ENCODE results near the gene GABRD. TPM values are rescaled to one million over a fixed set of nuclear protein-coding genes. Genes with fewer than 3 reads are reported as not detected.

Gene GABRD
- total RNA-seq, 1 experiment from 2014 or later, result not detected

GRCh38 chr1:1989102-1989542 lies 30.0 kb upstream of the GABRD start:
- no peak overlapping the region for H2AFZ ChIP-seq
- ChIA-PET POLR2A (ENCODE audit: unreplicated experiment) (no interaction called here), CTCF (interaction anchor here (0.7 kb wide), 1 partner anchor 60 kb away, joined by 18 read pairs; no protein-coding TSS in a partner anchor)
- peak in 1 of 2 experiments; percentile 17 for DNase-seq
- intact Hi-C loops (cut with micrococcal nuclease; ENCODE audit: unreplicated experiment), result no loop called here
- no peaks in the 10 kb centered on the region for H4K20me1 ChIP-seq (ENCODE audit: insufficient read depth)
- BruUV-seq (replicated peaks), result no TSS peak
- H3K27me3 ChIP-seq (ENCODE audit: insufficient read depth, low read depth), result peaks cover 36% of the 10 kb centered on the region
- no peak for TF ChIP-seq EZH2 (IDR thresholded peaks at IDR 0.05; ENCODE audit: low read depth)
- TF ChIP-seq, protein P1, sequence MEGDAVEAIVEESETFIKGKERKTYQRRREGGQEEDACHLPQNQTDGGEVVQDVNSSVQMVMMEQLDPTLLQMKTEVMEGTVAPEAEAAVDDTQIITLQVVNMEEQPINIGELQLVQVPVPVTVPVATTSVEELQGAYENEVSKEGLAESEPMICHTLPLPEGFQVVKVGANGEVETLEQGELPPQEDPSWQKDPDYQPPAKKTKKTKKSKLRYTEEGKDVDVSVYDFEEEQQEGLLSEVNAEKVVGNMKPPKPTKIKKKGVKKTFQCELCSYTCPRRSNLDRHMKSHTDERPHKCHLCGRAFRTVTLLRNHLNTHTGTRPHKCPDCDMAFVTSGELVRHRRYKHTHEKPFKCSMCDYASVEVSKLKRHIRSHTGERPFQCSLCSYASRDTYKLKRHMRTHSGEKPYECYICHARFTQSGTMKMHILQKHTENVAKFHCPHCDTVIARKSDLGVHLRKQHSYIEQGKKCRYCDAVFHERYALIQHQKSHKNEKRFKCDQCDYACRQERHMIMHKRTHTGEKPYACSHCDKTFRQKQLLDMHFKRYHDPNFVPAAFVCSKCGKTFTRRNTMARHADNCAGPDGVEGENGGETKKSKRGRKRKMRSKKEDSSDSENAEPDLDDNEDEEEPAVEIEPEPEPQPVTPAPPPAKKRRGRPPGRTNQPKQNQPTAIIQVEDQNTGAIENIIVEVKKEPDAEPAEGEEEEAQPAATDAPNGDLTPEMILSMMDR (conservative IDR thresholded peaks at IDR 0.05), result no peak
- no peaks in the 10 kb centered on the region for H3K36me3 ChIP-seq (ENCODE audit: low read depth)
- H3K9me3 ChIP-seq (ENCODE audit: insufficient read depth, low read depth), result no peaks in the 10 kb centered on the region
- no peaks in the 10 kb centered on the region for H3K4me1 ChIP-seq (replicated peaks; ENCODE audit: insufficient read depth)
- no peak overlapping the region for H3K4me2 ChIP-seq
- H3F3A ChIP-seq (ENCODE audit: insufficient read depth, low read depth), result no peaks in the 10 kb centered on the region
- no peaks in the 10 kb centered on the region for H3K79me2 ChIP-seq (ENCODE audit: low read depth)
- no peaks in the 10 kb centered on the region for H3K9me2 ChIP-seq (ENCODE audit: insufficient read depth)
- H3K27ac ChIP-seq, result no peak overlapping the region
- H3K4me3 ChIP-seq, result no peak overlapping the region

DNA sequence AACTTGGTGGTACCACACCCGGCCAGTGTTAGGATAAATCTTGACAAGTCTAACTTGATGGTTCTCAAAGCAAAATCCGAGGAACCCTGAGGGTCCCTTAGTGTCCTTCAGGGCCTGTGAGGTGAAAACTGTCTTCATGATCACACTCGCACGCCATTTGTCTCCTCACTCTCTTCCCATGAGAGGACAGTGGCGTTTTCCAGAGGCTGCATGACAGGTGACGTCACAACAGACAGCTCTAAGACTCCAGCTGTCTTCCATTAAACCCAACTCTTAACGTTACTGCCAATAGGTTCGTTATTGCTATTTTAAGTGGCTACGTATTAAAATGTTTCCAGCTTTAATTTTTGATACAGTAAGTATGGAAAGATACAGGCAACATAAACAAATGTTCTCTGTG lies 29.4 kb upstream of the GABRD start:
- intact Hi-C loops (cut with micrococcal nuclease; ENCODE audit: unreplicated experiment), result no loop called here
- Histone ChIP-seq H3K4me3 (no peak overlapping the region), H3K79me2 (ENCODE audit: low read depth) (no peaks in the 10 kb centered on the region), H3K36me3 (ENCODE audit: low read depth) (no peaks in the 10 kb centered on the region), H3K4me1 (replicated peaks; ENCODE audit: insufficient read depth) (no peaks in the 10 kb centered on the region), H3K27ac (no peak overlapping the region), H3K4me2 (no peak overlapping the region), H3K9me3 (ENCODE audit: insufficient read depth, low read depth) (no peaks in the 10 kb centered on the region), H2AFZ (no peak overlapping the region), H3F3A (ENCODE audit: insufficient read depth, low read depth) (no peaks in the 10 kb centered on the region), H4K20me1 (ENCODE audit: insufficient read depth) (no peaks in the 10 kb centered on the region), H3K27me3 (ENCODE audit: insufficient read depth, low read depth) (peaks cover 42% of the 10 kb centered on the region), H3K9me2 (ENCODE audit: insufficient read depth) (no peaks in the 10 kb centered on the region)
- BruUV-seq (replicated peaks), result no TSS peak
- POLR2A ChIA-PET (ENCODE audit: unreplicated experiment), result no interaction called here
- no peak for DNase-seq
- no peak for TF ChIP-seq EZH2 (IDR thresholded peaks at IDR 0.05; ENCODE audit: low read depth)
- TF ChIP-seq, protein P1 (conservative IDR thresholded peaks at IDR 0.05), result no peak
- CTCF ChIA-PET, result interaction anchor here (0.7 kb wide), 1 partner anchor 59 kb away, joined by 18 read pairs; no protein-coding TSS in a partner anchor

- no TSS peak for BruUV-seq (replicated peaks)
- TF ChIP-seq EZH2 (IDR thresholded peaks at IDR 0.05; ENCODE audit: low read depth), result no peak
- TF ChIP-seq, protein P1 (conservative IDR thresholded peaks at IDR 0.05), result no peak
- Histone ChIP-seq H3F3A (ENCODE audit: insufficient read depth, low read depth) (no peaks in the 10 kb centered on the region), H4K20me1 (ENCODE audit: insufficient read depth) (no peaks in the 10 kb centered on the region), H3K27ac (no peak overlapping the region), H3K4me1 (replicated peaks; ENCODE audit: insufficient read depth) (no peaks in the 10 kb centered on the region), H3K79me2 (ENCODE audit: low read depth) (no peaks in the 10 kb centered on the region), H2AFZ (no peak overlapping the region), H3K4me2 (no peak overlapping the region), H3K9me2 (ENCODE audit: insufficient read depth) (no peaks in the 10 kb centered on the region), H3K4me3 (no peak overlapping the region), H3K36me3 (ENCODE audit: low read depth) (no peaks in the 10 kb centered on the region), H3K27me3 (ENCODE audit: insufficient read depth, low read depth) (peaks cover 47% of the 10 kb centered on the region), H3K9me3 (ENCODE audit: insufficient read depth, low read depth) (no peaks in the 10 kb centered on the region)
- ChIA-PET POLR2A (ENCODE audit: unreplicated experiment) (interaction anchor here (0.6 kb wide), 1 partner anchor 1712 kb away, joined by 37 read pairs; no protein-coding TSS in a partner anchor), CTCF (no interaction called here)
- DNase-seq, result no peak
- intact Hi-C loops (cut with micrococcal nuclease; ENCODE audit: unreplicated experiment), result no loop called here
Observed at GRCh38 chr1:1990222-1990621, 28.9 kb upstream of the GABRD start.

Measured in PC-9 (cell line).